ENCODE results near the gene PLK2.
A peak's percentile ranks its signal among the peaks of the same experiment; 100 is the strongest.

The PLK2 gene

GRCh38 chr5:58477760-58478376 is 18.0 kb upstream of the PLK2 start:
- no peak for DNase-seq (ENCODE audit: low read depth)

GRCh38 chr5:58475404-58475803 is 15.5 kb upstream of the PLK2 start:
- DNase-seq (ENCODE audit: low read depth) = no peak

- no peak for DNase-seq (ENCODE audit: low read depth)
Measured at GRCh38 chr5:58469896-58470295, 10.0 kb upstream of the PLK2 start.

- no peak for DNase-seq (ENCODE audit: low read depth)
Measured at GRCh38 chr5:58466939-58467338, 7.1 kb upstream of the PLK2 start.

- DNase-seq (ENCODE audit: low read depth) = no peak
Measured at GRCh38 chr5:58462623-58463230, 2.8 kb upstream of the PLK2 start.

GRCh38 chr5:58462154-58462553 is 2.3 kb upstream of the PLK2 start:
- DNase-seq (ENCODE audit: low read depth) = no peak

GRCh38 chr5:58460732-58461286 is 923 bp upstream of the PLK2 start:
- peak; percentile 80 for DNase-seq (ENCODE audit: low read depth)

GRCh38 chr5:58459146-58460001 is 512 bp downstream of the PLK2 start:
- peak; percentile 8 for DNase-seq (ENCODE audit: low read depth)

- DNase-seq (ENCODE audit: low read depth) = no peak
Measured at GRCh38 chr5:58458743-58459145, 1.1 kb downstream of the PLK2 start.

- DNase-seq (ENCODE audit: low read depth) = no peak
Measured at GRCh38 chr5:58458141-58458742, 1.6 kb downstream of the PLK2 start.

- no peak for DNase-seq (ENCODE audit: low read depth)
Measured at GRCh38 chr5:58457050-58457449, 2.8 kb downstream of the PLK2 start.

GRCh38 chr5:58456486-58456885 is 3.4 kb downstream of the PLK2 start:
- DNase-seq (ENCODE audit: low read depth) = no peak

GRCh38 chr5:58456026-58456425 is 3.9 kb downstream of the PLK2 start:
- no peak for DNase-seq (ENCODE audit: low read depth)

- no peak for DNase-seq (ENCODE audit: low read depth)
Measured at GRCh38 chr5:58455480-58455879, 4.4 kb downstream of the PLK2 start.

GRCh38 chr5:58455066-58455465 is 4.8 kb downstream of the PLK2 start:
- no peak for DNase-seq (ENCODE audit: low read depth)

GRCh38 chr5:58454025-58454424 is 5.9 kb downstream of the PLK2 start:
- DNase-seq (ENCODE audit: low read depth) = no peak

- no peak for DNase-seq (ENCODE audit: low read depth)
Measured at GRCh38 chr5:58453306-58453705, 6.6 kb downstream of the PLK2 start.

- no peak for DNase-seq (ENCODE audit: low read depth)
Measured at GRCh38 chr5:58452566-58453258, 7.2 kb downstream of the PLK2 start.

GRCh38 chr5:58451732-58452565 is 7.9 kb downstream of the PLK2 start:
- no peak for DNase-seq (ENCODE audit: low read depth)

GRCh38 chr5:58450811-58451629 is 8.9 kb downstream of the PLK2 start:
- DNase-seq (ENCODE audit: low read depth) = no peak

Data from stimulated activated CD8-positive, alpha-beta memory T cell treated with anti-CD3 and anti-CD28 coated beads, Interleukin-15, amount 100 ng/mL, for 24 hours (primary cell).